Testis (tissue), 3 donors: ENCODE results near the gene ZNF429. TPM values are rescaled to one million over a fixed set of nuclear protein-coding genes. Genes with fewer than 3 reads are reported as not detected.

Experiments used
- DNase-seq: peaks from one replicate; pipeline ENCODE4 v3.0.0-alpha.2; 2019
- H3K27ac ChIP-seq, 2 donors: fragments of 200-600 bp; sonication (generic); one replicate each; pipeline ENCODE4 v1.5.1; 2019
- H3K27me3 ChIP-seq: fragments of 200-600 bp; sonication (generic); one replicate; pipeline ENCODE4 v1.5.1; 2019
- H3K36me3 ChIP-seq: fragments of 200-600 bp; sonication (generic); one replicate; pipeline ENCODE4 v1.5.1; 2017; ENCODE audit warnings: low read depth; ENCODE audit errors: missing control alignments
- H3K4me1 ChIP-seq: fragments of 200-600 bp; sonication (generic); one replicate; pipeline ENCODE4 v1.5.1; 2019
- H3K4me3 ChIP-seq, 2 donors: fragments of 200-600 bp; sonication (generic); one replicate each; pipeline ENCODE4 v1.5.1; 2017 to 2019
- H3K9me3 ChIP-seq: fragments of 200-600 bp; sonication (generic); one replicate; pipeline ENCODE4 v1.5.1; 2017
- CTCF ChIP-seq, 3 experiments: fragments of 450-650 bp in 2 of 3; fragments of 200-600 bp in 1 of 3; sonication (generic) in 1 of 3; IDR thresholded peaks; one replicate each; pipeline ENCODE4 v1.5.1; 2016 to 2019; ENCODE audit warnings: antibody characterized with exemption in 3 of 3, mild to moderate bottlenecking in 2 of 3, moderate library complexity in 1 of 3
- POLR2A ChIP-seq: fragments of 450-650 bp; IDR thresholded peaks from one replicate; pipeline ENCODE4 v1.6.1; 2017; ENCODE audit warnings: antibody characterized with exemption, mild to moderate bottlenecking, moderate library complexity
- WGBS, 2 donors: methylation state at CpG; one replicate each; pipeline ENCODE4 v1.1.5; 2018; 5-methylcytosine and 5-hydroxymethylcytosine counted together
- intact Hi-C: fragments of 100-400 bp; cut with DNase I; formaldehyde crosslinking; loops from one replicate; pipeline ENCODE4 v1.15.1; 2023; ENCODE audit warnings: low total_unique reads
- polyA plus RNA-seq: library from polyadenylated mRNA; stranded (reverse); fragments of 350-450 nt; fragmentation: Illumina TruSeq; extraction: RNeasy Lipid Tissue Mini Kit (QIAGEN cat#74804); gene quantifications from one replicate; pipeline ENCODE4 v1.2.3, GENCODE V29; 2014; ENCODE audit warnings: low read depth, low replicate concordance; ENCODE audit not compliant: insufficient read depth
- total RNA-seq, 2 donors: library from RNA; depleted of rRNA; stranded (reverse); fragments of >200 nt; gene quantifications; one replicate each; pipeline ENCODE4 v1.2.3, GENCODE V29; 2016

Gene ZNF429
- total and polyA plus RNA-seq, 3 donors from 2014 or later: 10.1 to 40.9 (median 32.3) TPM

DNA sequence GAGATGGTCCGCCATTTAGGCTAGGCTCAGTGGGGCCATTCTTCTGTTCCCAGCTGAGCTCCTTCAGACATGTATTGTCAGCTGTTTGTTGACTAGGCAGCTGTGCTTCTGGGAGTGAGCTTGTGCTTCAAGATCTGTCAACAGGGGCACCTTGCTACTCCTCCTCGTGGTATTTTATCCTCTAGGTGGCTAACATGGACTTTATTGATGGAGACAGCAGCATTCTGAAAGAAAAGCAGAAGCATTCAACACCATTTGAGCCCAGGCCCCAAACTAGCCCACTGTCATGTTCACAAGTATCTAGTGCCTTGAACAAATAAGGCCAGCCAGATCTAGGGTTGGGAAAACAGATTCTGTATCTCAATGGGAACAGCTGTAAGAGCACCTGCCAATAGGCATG is 65.9 kb downstream of the ZNF429 start:
- Histone ChIP-seq H3K36me3 (no peaks in the 10 kb centered on the region), H3K9me3 (no peaks in the 10 kb centered on the region), H3K4me1 (no peaks in the 10 kb centered on the region), H3K27ac (no peak overlapping the region), H3K27me3 (no peaks in the 10 kb centered on the region), H3K4me3 (no peak overlapping the region)
- DNase-seq: no peak
- TF ChIP-seq POLR2A (no peak), CTCF (IDR thresholded peaks at IDR 0.05) (no peak)
- intact Hi-C loops: no loop called here
- WGBS, 2 donors: 74 to 79% methylated on average over 2 of the region's 2 CpGs

DNA sequence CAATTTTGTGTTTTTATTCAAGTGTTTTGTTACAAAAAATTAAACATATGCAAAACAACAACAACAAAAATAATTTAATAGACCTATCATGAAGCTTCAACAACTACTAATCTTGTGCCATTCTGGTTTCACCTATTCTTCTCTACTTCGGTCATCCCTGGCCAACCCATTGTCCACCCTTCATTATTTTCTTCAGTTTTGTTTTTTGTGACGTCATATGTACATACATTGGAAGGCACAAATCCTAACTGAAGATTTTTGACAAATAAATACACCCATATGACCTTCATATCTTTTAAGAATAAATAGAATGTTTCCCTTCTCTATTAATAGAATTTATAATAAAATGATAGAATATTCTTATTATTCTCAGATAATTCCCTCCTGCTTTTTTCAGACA is 69.2 kb downstream of the ZNF429 start:
- no peaks in the 10 kb centered on the region for H3K36me3 ChIP-seq
- 59 to 70% methylated on average over 2 of the region's 2 CpGs for WGBS, 2 donors
- TF ChIP-seq POLR2A: no peak
- TF ChIP-seq CTCF (IDR thresholded peaks at IDR 0.05): no peak
- intact Hi-C loops: no loop called here
- no peak overlapping the region for H3K27ac ChIP-seq
- no peak overlapping the region for H3K4me3 ChIP-seq
- no peak for DNase-seq
- H3K4me1 ChIP-seq: no peaks in the 10 kb centered on the region
- no peaks in the 10 kb centered on the region for H3K27me3 ChIP-seq
- H3K9me3 ChIP-seq: no peaks in the 10 kb centered on the region

DNA sequence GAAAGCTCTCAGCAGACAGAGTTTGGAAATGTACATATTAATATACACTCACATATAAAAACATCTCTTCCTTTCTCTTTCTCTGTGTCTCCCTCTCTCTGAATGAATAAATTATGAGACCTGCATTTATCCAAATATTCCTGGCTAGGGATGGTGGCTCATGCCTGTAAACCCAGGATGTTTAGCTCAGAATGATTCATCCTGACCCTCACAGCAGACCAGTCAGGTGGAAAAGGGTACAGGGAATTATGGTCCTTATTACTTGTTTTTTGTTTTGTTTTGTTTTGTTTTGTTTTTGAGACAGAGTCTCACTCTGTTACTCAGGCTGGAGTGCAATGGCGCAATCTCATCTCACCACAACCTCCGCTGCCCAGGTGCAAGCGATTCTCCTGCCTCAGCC is 71.1 kb downstream of the ZNF429 start:
- Histone ChIP-seq H3K4me1 (no peaks in the 10 kb centered on the region), H3K27me3 (no peaks in the 10 kb centered on the region), H3K36me3 (no peaks in the 10 kb centered on the region), H3K4me3 (no peak overlapping the region), H3K27ac (no peak overlapping the region), H3K9me3 (no peaks in the 10 kb centered on the region)
- intact Hi-C loops: no loop called here
- no peak for DNase-seq
- WGBS, 2 donors: 85 to 88% methylated on average over 3 of the region's 3 CpGs
- no peak for TF ChIP-seq POLR2A
- no peak for TF ChIP-seq CTCF (IDR thresholded peaks at IDR 0.05)

DNA sequence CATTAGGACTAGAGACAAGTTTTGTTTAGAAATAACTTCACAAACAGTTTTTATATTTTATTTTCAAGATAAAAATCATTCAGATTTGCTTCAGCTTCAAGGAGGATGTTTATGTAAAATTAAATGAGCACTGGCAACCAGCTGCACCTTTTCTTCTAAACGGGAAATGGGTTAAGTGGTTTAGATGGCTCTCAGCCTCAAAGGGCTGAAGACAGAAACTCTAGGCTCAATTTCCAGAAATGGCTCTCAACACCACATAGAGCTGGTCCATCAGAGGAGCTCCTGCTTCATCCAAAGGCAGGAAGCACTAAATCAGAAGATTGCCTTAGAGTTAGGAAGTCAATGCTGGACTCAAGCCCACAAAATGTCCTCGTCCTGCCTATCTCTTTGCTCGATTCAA is 74.7 kb downstream of the ZNF429 start:
- Histone ChIP-seq H3K9me3 (no peaks in the 10 kb centered on the region), H3K4me3 (no peak overlapping the region), H3K27me3 (no peaks in the 10 kb centered on the region), H3K4me1 (no peaks in the 10 kb centered on the region), H3K36me3 (no peaks in the 10 kb centered on the region), H3K27ac (no peak overlapping the region)
- intact Hi-C loops: no loop called here
- TF ChIP-seq POLR2A: no peak
- TF ChIP-seq CTCF (IDR thresholded peaks at IDR 0.05): no peak
- DNase-seq: no peak
- 33 to 50% methylated on average over 3 of the region's 3 CpGs for WGBS, 2 donors

GRCh38 chr19:21580818-21581217 is 75.4 kb downstream of the ZNF429 start:
- no peaks in the 10 kb centered on the region for H3K9me3 ChIP-seq
- TF ChIP-seq CTCF (IDR thresholded peaks at IDR 0.05) (no peak), POLR2A (no peak)
- intact Hi-C loops: no loop called here
- WGBS, 2 donors: 84 to 91% methylated on average over 1 of the region's 1 CpG
- no peak overlapping the region for H3K4me3 ChIP-seq
- no peaks in the 10 kb centered on the region for H3K4me1 ChIP-seq
- H3K27me3 ChIP-seq: no peaks in the 10 kb centered on the region
- no peak overlapping the region for H3K27ac ChIP-seq
- no peak for DNase-seq
- no peaks in the 10 kb centered on the region for H3K36me3 ChIP-seq
